ENCODE data around the gene FGF18. TPM values are rescaled to one million over a fixed set of nuclear protein-coding genes. Genes with fewer than 3 reads are reported as not detected.
A peak's percentile ranks its signal among the peaks of the same experiment; 100 is the strongest.
"Not testable (repeated sequence)": the region's sequence is repeated elsewhere in the genome, so short reads cannot be mapped to it uniquely, and the experiment has no call there.

The FGF18 gene
- total RNA-seq, 1 donor from 2014 or later, result 2.6 TPM

DNA sequence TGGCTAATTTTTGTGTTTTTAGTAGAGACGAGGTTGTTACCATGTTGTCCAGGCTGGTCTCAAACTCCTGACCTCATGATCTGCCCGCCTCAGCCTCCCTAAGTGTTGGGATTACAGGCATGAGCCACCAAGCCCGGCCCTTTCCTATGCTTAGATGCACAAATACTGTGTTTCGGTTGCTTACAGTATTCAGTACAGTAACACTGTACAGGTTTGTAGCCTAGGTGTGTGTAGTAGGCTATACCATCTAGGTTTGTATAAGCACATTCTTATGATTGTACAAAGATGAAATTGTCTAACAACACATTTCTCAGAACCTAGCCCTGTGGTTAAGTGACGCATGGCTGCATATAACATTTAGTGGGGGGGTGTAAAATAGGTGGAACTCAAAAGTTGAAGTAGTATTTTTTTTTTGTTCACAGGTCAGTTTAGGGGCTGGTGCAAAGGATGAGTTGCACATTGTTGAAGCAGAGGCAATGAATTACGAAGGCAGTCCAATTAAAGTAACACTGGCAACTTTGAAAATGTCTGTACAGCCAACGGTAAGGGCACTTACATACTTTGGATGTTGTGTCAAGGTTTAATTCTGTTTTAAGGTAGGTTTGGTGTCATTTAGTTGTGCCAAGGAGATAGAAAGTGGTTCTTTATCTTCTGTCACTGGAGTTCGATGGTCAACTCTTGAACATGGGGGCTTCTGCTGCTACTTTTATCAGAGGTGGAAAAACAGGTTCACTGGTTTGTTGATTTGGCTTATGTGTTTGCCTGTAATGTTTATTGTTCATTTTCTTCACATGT, 28.4 kb upstream of the FGF18 start:
- Mint-ChIP-seq H3K27ac (peak overlapping the region; percentile 67), H3K36me3 (ENCODE audit: insufficient read depth) (peaks cover 39% of the 10 kb centered on the region), H3K4me3 (ENCODE audit: low read depth) (peak overlapping the region; percentile 98), H3K27me3 (no peaks in the 10 kb centered on the region), H3K9me3 (ENCODE audit: low read depth) (no peaks in the 10 kb centered on the region), H3K4me1 (ENCODE audit: low read depth) (peaks cover 37% of the 10 kb centered on the region)
- no peak for DNase-seq (ENCODE audit: low spot score, unreplicated experiment)
- TF ChIP-seq, protein P1, sequence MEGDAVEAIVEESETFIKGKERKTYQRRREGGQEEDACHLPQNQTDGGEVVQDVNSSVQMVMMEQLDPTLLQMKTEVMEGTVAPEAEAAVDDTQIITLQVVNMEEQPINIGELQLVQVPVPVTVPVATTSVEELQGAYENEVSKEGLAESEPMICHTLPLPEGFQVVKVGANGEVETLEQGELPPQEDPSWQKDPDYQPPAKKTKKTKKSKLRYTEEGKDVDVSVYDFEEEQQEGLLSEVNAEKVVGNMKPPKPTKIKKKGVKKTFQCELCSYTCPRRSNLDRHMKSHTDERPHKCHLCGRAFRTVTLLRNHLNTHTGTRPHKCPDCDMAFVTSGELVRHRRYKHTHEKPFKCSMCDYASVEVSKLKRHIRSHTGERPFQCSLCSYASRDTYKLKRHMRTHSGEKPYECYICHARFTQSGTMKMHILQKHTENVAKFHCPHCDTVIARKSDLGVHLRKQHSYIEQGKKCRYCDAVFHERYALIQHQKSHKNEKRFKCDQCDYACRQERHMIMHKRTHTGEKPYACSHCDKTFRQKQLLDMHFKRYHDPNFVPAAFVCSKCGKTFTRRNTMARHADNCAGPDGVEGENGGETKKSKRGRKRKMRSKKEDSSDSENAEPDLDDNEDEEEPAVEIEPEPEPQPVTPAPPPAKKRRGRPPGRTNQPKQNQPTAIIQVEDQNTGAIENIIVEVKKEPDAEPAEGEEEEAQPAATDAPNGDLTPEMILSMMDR (IDR thresholded peaks at IDR 0.05; ENCODE audit: unreplicated experiment), result no peak

DNA sequence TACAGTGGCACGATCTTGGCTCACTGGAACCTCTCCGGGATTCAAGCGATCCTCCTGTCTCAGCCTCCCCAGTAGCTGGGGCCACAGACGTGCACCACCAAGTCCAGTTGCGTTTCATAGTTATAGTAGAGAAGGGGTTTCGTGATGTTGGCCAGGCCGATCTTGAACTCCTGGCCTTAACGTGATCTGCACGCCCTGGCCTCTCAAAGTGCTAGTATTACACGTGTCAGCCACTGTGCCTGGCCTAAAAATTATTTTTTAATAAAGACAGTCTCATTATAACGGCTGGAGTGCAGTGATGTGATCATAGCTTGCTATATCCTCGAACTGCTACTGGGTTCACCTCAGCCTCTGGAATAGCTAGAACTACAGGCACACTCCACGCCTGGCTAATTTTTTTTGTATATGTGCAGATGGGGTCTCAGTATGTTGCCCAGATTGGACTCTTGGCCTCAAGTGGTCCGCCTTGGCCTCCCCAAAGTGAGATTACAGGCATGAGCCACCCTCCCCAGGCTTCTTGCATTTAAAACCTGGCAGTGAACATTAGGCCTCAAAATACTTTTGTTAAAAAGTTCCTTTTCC, 27.4 kb upstream of the FGF18 start:
- TF ChIP-seq, protein P1 (IDR thresholded peaks at IDR 0.05; ENCODE audit: unreplicated experiment), result no peak
- Mint-ChIP-seq H3K27me3 (no peaks in the 10 kb centered on the region), H3K4me3 (ENCODE audit: low read depth) (no peak overlapping the region), H3K27ac (no peak overlapping the region), H3K36me3 (ENCODE audit: insufficient read depth) (peaks cover 46% of the 10 kb centered on the region), H3K9me3 (ENCODE audit: low read depth) (no peaks in the 10 kb centered on the region), H3K4me1 (ENCODE audit: low read depth) (peaks cover 38% of the 10 kb centered on the region)
- DNase-seq (ENCODE audit: low spot score, unreplicated experiment), result no peak

DNA sequence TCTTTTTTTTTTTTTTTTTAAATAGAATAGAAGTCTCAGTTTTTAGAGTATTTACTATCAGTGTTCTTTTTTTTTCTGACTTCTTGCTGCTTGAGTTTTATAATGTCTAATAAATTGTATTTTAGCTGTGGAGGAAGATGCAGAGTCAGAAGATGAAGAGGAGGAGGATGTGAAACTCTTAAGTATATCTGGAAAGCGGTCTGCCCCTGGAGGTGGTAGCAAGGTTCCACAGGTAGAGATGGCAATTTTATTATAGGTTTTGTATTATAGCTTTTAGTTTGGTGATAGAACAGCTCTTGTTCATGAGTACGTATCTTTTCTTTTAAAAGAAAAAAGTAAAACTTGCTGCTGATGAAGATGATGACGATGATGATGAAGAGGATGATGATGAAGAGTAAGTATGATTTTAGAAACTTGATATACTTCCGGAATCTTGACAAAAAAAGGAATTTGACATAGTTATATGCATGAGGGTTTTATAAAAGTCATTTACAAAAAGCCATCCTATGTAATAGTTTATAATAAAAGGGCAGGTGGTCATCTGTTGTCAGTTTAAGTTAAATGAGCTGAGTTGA, 26.8 kb upstream of the FGF18 start:
- peaks cover 38% of the 10 kb centered on the region for H3K4me1 Mint-ChIP-seq (ENCODE audit: low read depth)
- no peaks in the 10 kb centered on the region for H3K9me3 Mint-ChIP-seq (ENCODE audit: low read depth)
- no peak for DNase-seq (ENCODE audit: low spot score, unreplicated experiment)
- no peak overlapping the region for H3K4me3 Mint-ChIP-seq (ENCODE audit: low read depth)
- H3K27me3 Mint-ChIP-seq, result no peaks in the 10 kb centered on the region
- H3K27ac Mint-ChIP-seq, result peak overlapping the region; percentile 41
- H3K36me3 Mint-ChIP-seq (ENCODE audit: insufficient read depth), result peaks cover 50% of the 10 kb centered on the region
- TF ChIP-seq, protein P1 (IDR thresholded peaks at IDR 0.05; ENCODE audit: unreplicated experiment), result peak; percentile 30

DNA sequence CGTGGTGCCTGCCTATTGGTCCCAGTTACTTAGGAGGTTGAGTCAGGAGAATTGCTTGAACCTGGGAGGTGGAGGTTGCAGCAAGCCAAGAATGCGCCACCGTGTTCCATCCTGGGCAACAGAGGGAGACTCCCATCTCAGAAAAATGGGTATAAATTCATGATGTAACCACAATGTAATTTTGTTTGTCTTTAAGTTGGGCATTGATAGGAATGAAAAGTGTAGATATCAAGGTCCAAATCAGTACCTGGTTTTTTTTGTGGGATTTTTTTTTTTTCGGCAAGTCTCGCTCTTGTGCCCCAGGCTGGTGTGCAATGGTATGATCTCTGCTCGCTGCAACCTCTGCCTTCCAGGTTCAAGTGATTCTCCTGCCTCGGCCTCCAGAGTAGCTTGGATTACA, 24.4 kb upstream of the FGF18 start:
- no peaks in the 10 kb centered on the region for H3K9me3 Mint-ChIP-seq (ENCODE audit: low read depth)
- DNase-seq (ENCODE audit: low spot score, unreplicated experiment), result no peak
- TF ChIP-seq, protein P1 (IDR thresholded peaks at IDR 0.05; ENCODE audit: unreplicated experiment), result no peak
- no peak overlapping the region for H3K4me3 Mint-ChIP-seq (ENCODE audit: low read depth)
- no peaks in the 10 kb centered on the region for H3K27me3 Mint-ChIP-seq
- H3K36me3 Mint-ChIP-seq (ENCODE audit: insufficient read depth), result peaks cover 57% of the 10 kb centered on the region
- peaks cover 23% of the 10 kb centered on the region for H3K4me1 Mint-ChIP-seq (ENCODE audit: low read depth)
- no peak overlapping the region for H3K27ac Mint-ChIP-seq

DNA sequence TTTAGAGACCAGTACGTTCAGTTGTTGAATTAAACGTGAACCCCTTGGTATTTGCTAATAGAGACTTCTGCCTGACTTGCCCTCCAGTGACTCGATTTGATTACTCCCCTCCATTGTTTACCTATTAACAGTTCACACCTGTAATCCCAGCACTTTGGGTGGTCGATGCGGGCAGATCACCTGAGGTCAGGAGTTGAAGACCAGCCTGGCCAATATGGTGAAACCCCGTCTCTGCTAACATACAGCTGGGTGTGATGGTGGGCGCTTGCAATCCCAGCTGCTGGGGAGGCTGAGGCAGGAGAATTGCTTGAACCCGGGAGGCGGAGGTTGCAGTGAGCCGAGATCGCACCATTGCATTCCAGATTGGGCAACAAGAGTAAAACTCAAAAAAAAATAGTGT, 22.9 kb upstream of the FGF18 start:
- H3K9me3 Mint-ChIP-seq (ENCODE audit: low read depth); H3K27me3 Mint-ChIP-seq; DNase-seq (ENCODE audit: low spot score, unreplicated experiment); H3K4me3 Mint-ChIP-seq (ENCODE audit: low read depth); H3K4me1 Mint-ChIP-seq (ENCODE audit: low read depth): not testable (repeated sequence)
- peak overlapping the region; percentile 74 for H3K27ac Mint-ChIP-seq
- H3K36me3 Mint-ChIP-seq (ENCODE audit: insufficient read depth), result peaks cover 61% of the 10 kb centered on the region

Measured in progenitor cell of endocrine pancreas (in vitro differentiated cells).